SW480 (cell line): Measurements from ENCODE around the gene ATRNL1.

Source experiments
- DNase-seq: peaks from one replicate; pipeline ENCODE4 v3.0.0-alpha.2; 2016; ENCODE audit warnings: low spot score

The ATRNL1 gene

GRCh38 chr10:115093286-115093775, at the start of gene ATRNL1:
Gene ATRNL1, plus strand, starts transcription at chr10:115093365. Its CDS starts 386 bp downstream, at chr10:115093751.
- DNase-seq = peak; percentile 41

- DNase-seq = no peak
Observed at GRCh38 chr10:115043719-115044118, 49.4 kb upstream of the ATRNL1 start.

GRCh38 chr10:115044891-115045290, 48.3 kb upstream of the ATRNL1 start:
- DNase-seq = no peak

DNA sequence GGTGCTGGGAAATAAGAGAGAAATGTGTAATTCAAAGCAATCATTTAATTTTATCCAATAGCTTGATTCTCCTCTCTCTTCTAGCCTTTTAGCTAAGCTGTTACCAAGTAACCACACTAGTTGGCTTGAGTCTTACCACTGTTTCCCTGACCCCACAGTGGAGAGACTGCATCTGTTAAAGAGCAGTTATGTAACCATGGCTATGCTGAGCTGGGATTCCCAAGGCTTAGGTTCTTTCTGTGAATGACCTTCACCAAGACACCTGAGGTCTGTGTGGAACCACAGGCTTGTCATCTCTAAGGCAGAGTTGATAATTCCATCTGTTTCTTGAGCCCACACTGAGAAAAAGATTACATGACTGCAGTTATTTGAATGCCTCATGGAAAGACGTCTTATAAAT, 47.7 kb upstream of the ATRNL1 start:
- DNase-seq = no peak

GRCh38 chr10:115046686-115047236, 46.4 kb upstream of the ATRNL1 start:
- DNase-seq = no peak

GRCh38 chr10:115047705-115048104, 45.5 kb upstream of the ATRNL1 start:
- DNase-seq = no peak

DNA sequence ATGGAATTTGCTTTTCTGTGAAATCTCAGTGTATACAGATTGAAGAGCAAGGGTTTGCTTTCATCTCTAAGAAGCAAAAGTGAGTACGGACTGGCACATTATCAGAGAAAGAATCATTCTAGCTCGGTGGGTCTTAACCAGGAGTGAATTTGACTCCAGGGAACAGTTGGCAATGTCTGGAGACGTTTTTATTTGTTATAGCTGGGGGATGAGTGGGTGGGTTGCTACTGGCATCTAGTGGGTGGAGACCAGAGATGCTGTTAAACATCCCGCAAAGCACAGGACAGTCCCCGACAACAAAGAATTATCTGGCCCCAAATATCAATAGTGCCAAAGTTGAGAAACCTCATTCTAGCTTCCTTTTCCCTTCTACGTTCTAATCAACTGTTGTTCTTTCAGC, 43.8 kb upstream of the ATRNL1 start:
- DNase-seq = no peak

GRCh38 chr10:115049960-115050359, 43.2 kb upstream of the ATRNL1 start:
- no peak for DNase-seq

- no peak for DNase-seq
Observed at GRCh38 chr10:115050375-115051010, 42.7 kb upstream of the ATRNL1 start.

- DNase-seq = no peak
Observed at GRCh38 chr10:115051216-115051615, 41.9 kb upstream of the ATRNL1 start.

DNA sequence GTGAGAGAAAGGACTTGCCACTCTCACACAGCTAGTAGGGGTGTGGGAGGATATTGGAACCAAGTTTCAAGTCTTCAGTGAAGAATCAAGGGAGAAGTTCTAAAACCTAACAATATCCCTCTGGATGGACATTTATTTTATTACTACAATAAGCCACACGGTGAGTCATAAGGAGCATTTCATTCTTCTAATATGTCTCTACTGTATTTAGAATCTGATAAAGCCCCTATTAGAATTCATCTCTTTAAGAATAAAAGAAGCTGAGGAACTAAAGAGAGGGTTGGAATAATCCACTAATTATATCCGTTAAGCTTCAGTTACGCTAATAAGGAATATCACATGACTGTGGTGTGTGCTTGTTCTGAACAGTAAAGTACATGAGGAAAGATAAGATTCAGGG, 40.9 kb upstream of the ATRNL1 start:
- DNase-seq = no peak

- DNase-seq = no peak
Observed at GRCh38 chr10:115052728-115053127, 40.4 kb upstream of the ATRNL1 start.

- no peak for DNase-seq
Observed at GRCh38 chr10:115056186-115056585, 37.0 kb upstream of the ATRNL1 start.

DNA sequence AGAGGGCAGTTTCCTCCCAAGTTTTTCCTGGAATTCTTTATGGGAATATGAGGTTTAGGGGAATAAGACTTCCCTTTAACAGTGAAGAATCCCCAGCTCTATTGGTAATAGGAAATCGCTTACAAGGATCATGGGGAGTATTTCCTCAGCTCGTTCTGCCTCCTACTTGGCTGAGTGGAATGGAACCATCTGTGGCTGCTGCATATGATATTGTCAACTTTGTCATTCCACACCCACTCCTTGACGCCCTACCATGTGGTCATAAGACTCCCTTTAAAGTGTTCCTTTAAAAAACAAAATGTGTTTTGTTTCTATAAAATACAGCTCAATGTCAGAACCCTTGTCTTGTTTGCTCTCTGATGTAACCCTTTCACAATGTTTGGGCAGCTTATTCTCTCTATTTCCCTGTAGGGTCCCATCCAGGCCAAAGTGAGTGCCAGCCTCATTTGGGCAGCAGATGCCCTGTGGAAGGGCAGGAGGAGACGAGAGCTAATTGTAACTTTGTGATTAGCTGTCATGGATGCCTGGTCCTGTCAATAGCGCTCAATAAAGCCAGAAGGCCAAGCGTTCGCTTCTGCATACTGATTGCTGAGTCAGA, 33.8 kb upstream of the ATRNL1 start:
- no peak for DNase-seq

GRCh38 chr10:115063701-115064658, 29.2 kb upstream of the ATRNL1 start:
- DNase-seq = no peak

GRCh38 chr10:115065801-115066200, 27.4 kb upstream of the ATRNL1 start:
- no peak for DNase-seq

GRCh38 chr10:115066528-115066927, 26.6 kb upstream of the ATRNL1 start:
- DNase-seq = no peak

DNA sequence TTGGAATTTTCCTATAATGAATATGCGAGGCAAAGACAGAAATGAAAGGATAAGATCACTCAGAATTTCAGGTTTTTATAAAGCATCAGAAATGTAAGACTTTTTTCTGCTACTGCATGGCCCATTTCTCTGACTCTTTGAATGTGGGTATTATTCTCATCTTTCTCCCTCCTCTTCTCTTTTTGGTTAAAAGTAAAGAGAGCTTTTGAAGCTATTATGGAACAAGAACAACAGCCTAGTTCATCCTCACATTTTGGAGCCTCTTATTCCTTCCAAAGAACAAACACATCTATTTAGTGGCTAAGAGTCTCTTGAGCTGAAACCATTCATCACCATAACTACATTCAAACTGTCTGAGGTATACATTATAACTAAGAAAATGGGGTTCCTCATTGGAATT, 19.4 kb upstream of the ATRNL1 start:
- no peak for DNase-seq

DNA sequence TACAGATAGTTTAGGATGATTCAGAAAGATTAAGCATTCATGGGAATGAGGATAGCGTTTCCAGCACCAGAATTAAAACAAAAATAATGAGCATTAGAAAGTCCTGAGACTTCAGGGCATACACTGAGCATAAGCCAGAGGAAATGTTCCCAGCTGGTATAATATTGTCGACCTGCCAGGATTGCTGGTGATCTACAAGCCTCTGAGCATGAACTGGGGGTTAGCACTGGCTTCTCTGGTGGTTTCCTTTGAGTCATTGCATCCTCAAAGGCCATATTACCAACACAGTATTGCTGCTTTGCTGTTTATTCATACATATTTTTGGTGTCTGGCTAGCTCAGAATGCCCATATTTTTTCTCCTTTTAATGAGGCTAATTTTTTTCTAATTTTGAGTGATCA, 10.7 kb upstream of the ATRNL1 start:
- DNase-seq = no peak

DNA sequence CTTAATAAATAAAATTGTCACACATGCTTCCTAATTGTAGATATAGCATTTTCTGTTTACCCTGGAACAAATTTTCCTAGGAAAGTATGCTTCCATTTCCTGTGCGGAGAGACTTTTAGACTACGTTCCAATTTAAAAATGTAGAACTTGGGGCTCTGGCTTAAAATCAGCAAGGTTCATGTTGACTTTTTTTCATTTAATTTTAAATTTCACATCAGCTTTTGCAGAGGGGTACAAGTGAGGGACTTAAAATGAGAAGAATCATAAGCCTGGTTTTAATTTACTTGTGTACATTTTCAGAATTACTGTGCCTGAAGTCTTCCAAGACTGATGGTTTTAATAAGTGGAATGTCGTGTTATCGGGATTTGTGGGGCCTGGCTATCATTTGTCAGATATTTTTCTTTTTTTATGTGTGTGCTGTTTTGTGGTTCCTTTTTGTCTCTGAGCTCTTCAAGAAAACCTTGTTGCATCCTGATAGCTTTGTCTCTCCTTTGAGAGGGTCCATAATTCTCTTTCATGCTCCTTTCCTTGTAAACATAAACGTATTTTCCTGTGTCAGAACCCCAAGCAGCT, 8.8 kb upstream of the ATRNL1 start:
- no peak for DNase-seq

DNA sequence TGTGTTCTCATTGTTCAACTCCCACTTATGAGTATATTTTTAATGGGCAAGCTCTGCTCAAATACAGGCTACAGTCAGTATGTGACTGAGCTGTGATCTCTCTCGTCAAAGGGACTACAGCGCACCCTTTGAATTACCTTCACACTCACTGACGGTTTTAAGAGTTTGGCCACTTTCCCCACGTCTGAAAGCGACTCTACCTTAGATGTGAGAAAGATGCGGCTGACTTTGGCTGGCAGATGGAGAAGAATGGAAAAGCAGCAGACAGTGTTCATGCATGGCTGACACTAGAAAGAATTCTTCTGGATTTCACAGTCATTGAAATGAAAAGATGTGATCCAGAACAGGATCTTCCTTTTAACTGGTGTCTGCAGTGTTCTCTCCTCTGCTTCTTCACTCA, 2.0 kb upstream of the ATRNL1 start:
- DNase-seq = no peak

- DNase-seq = no peak
Observed at GRCh38 chr10:115092258-115092554, 959 bp upstream of the ATRNL1 start.
